ENCODE measurements around the gene ZNF521. TPM values are rescaled to one million over a fixed set of nuclear protein-coding genes. Genes with fewer than 3 reads are reported as not detected.

Gene ZNF521
- total RNA-seq, 1 experiment from 2014 or later: not detected

GRCh38 chr18:25283781-25284180 is 68.2 kb downstream of the ZNF521 start:
- DNase-seq (ENCODE audit: low spot score): no peak
- POLR2A ChIA-PET (ENCODE audit: low non-redundant PET): no interaction called here
- Histone ChIP-seq H3K4me3 (ENCODE audit: low read depth, low read length, poor library complexity, severe bottlenecking) (no peak overlapping the region), H3K9me3 (ENCODE audit: low read depth, low read length, poor library complexity, severe bottlenecking) (no peaks in the 10 kb centered on the region), H3K36me3 (ENCODE audit: insufficient read depth, low read length, poor library complexity, severe bottlenecking) (no peaks in the 10 kb centered on the region), H3K4me1 (ENCODE audit: insufficient read depth, low read length, poor library complexity, severe bottlenecking) (no peaks in the 10 kb centered on the region), H3K27ac (ENCODE audit: low read depth, low read length, poor library complexity, severe bottlenecking) (no peak overlapping the region), H3K27me3 (replicated peaks; ENCODE audit: insufficient read depth, low read depth, low read length, poor library complexity) (peaks cover 8% of the 10 kb centered on the region)
- no TSS peak for BruUV-seq (replicated peaks)
- TF ChIP-seq CTCF (conservative IDR thresholded peaks at IDR 0.05; ENCODE audit: low read depth, low read length): no peak
- no peak for TF ChIP-seq EZH2 (IDR thresholded peaks at IDR 0.05; ENCODE audit: borderline replicate concordance, low read depth, low read length, poor library complexity, severe bottlenecking)
- intact Hi-C loops (cut with micrococcal nuclease; ENCODE audit: unreplicated experiment): no loop called here
- CTCF ChIA-PET: no interaction called here

- DNase-seq (ENCODE audit: low spot score): no peak
- POLR2A ChIA-PET (ENCODE audit: low non-redundant PET): no interaction called here
- Histone ChIP-seq H3K27ac (ENCODE audit: low read depth, low read length, poor library complexity, severe bottlenecking) (no peak overlapping the region), H3K4me3 (ENCODE audit: low read depth, low read length, poor library complexity, severe bottlenecking) (no peak overlapping the region), H3K9me3 (ENCODE audit: low read depth, low read length, poor library complexity, severe bottlenecking) (no peaks in the 10 kb centered on the region), H3K36me3 (ENCODE audit: insufficient read depth, low read length, poor library complexity, severe bottlenecking) (no peaks in the 10 kb centered on the region), H3K27me3 (replicated peaks; ENCODE audit: insufficient read depth, low read depth, low read length, poor library complexity) (peaks cover 2% of the 10 kb centered on the region), H3K4me1 (ENCODE audit: insufficient read depth, low read length, poor library complexity, severe bottlenecking) (no peaks in the 10 kb centered on the region)
- intact Hi-C loops (cut with micrococcal nuclease; ENCODE audit: unreplicated experiment): no loop called here
- TF ChIP-seq CTCF (conservative IDR thresholded peaks at IDR 0.05; ENCODE audit: low read depth, low read length): no peak
- no peak for TF ChIP-seq EZH2 (IDR thresholded peaks at IDR 0.05; ENCODE audit: borderline replicate concordance, low read depth, low read length, poor library complexity, severe bottlenecking)
- BruUV-seq (replicated peaks): no TSS peak
- CTCF ChIA-PET: no interaction called here
Observed at GRCh38 chr18:25282896-25283703, 68.9 kb downstream of the ZNF521 start.

GRCh38 chr18:25282282-25282681 is 69.7 kb downstream of the ZNF521 start:
- no TSS peak for BruUV-seq (replicated peaks)
- H3K4me1 ChIP-seq (ENCODE audit: insufficient read depth, low read length, poor library complexity, severe bottlenecking): no peaks in the 10 kb centered on the region
- ChIA-PET POLR2A (ENCODE audit: low non-redundant PET) (no interaction called here), CTCF (no interaction called here)
- H3K4me3 ChIP-seq (ENCODE audit: low read depth, low read length, poor library complexity, severe bottlenecking): no peak overlapping the region
- H3K9me3 ChIP-seq (ENCODE audit: low read depth, low read length, poor library complexity, severe bottlenecking): no peaks in the 10 kb centered on the region
- intact Hi-C loops (cut with micrococcal nuclease; ENCODE audit: unreplicated experiment): no loop called here
- no peaks in the 10 kb centered on the region for H3K36me3 ChIP-seq (ENCODE audit: insufficient read depth, low read length, poor library complexity, severe bottlenecking)
- TF ChIP-seq EZH2 (IDR thresholded peaks at IDR 0.05; ENCODE audit: borderline replicate concordance, low read depth, low read length, poor library complexity, severe bottlenecking) (no peak), CTCF (conservative IDR thresholded peaks at IDR 0.05; ENCODE audit: low read depth, low read length) (no peak)
- DNase-seq (ENCODE audit: low spot score): no peak
- no peak overlapping the region for H3K27ac ChIP-seq (ENCODE audit: low read depth, low read length, poor library complexity, severe bottlenecking)
- no peaks in the 10 kb centered on the region for H3K27me3 ChIP-seq (replicated peaks; ENCODE audit: insufficient read depth, low read depth, low read length, poor library complexity)
